ENCODE results near the gene WDR54. TPM values are rescaled to one million over a fixed set of nuclear protein-coding genes. Genes with fewer than 3 reads are reported as not detected.

Gene WDR54, protein sequence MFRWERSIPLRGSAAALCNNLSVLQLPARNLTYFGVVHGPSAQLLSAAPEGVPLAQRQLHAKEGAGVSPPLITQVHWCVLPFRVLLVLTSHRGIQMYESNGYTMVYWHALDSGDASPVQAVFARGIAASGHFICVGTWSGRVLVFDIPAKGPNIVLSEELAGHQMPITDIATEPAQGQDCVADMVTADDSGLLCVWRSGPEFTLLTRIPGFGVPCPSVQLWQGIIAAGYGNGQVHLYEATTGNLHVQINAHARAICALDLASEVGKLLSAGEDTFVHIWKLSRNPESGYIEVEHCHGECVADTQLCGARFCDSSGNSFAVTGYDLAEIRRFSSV
- 43.6 and 46.7 TPM in 2 replicates for total RNA-seq

DNA sequence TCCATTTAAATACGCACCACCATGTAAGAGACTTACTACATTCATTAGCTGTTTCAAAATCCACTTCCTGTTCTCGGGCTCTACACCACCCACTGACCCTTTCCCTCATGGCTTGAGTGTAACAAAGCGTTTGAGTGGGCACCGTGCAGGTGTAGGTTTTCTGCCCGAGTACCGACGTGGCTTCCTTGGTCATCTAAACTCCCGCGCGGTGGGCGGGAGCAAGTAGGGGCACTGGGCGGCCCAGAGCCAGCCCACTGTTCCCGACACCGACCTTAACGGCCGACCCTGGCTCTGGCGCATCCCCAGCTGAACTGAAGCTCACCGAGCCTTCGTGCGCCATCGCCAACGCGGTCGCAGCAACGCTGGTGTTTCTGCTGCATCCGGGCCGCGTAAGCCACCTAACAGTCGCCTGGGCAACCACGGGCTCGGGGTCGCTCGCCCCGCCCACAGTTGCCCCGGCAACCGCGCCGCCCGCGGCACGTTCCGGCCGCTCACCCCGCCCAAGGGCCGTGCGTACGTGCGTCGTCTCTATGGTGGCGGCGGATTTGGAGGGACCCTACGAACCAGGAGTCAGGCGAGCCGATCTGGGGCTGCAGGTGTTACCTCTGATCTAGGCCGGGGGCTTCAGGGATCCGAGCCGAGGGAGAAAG, at the start of gene WDR54, which contains the start of gene C2orf81:
WDR54 (plus strand) TSS at position 510 of the 650 bp plus-strand sequence. CDS start 424 bp downstream, outside the sequence.
C2orf81 (minus strand) TSS at position 399 of the 650 bp plus-strand sequence; CDS start at position 340, 59 bp downstream.

DNA sequence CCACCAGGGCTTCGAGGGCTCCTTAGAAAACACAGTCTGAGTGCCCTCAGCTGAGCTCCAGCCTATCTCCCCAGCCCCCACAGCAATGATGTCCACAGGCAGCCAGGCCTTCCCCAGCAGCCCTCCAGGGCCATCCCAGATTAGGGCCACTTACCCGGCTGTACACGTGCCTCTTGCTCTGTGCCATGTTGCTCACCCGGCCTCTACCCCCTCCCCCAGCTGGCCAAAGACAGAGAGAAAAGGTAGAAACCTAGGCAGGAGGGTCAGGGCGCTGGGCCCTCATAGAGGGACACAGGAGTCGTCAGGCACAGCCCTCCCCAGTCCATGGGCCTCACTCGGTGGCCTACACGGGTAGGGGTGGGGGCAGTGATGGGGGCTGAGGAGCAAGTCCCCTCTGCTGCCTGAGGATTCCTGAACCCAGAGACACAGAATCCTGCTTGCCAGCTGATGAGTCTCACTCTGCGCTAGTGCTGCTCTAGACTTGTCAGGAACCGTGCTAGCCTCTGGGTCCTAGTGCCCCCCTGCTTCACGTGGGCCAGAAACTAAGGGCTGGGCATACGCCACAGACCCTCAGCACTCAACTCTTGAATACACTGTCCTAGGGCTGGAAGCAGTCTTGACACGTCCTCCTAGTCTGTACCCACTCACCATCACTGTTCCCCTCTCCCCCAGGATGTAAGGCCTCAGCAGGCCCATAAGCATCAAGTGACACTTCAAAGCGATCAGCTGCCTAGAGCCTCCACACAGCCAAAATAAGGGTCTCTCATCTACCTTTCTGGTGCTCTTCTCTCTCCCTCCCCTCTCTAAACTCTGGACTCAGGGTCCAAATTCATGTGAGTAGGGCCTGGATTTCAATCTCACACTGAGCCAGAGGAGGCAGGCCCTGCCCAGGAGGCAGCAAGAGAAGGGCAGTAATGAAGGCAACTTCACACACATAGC, 41.4 kb upstream of the WDR54 start, which contains the start of gene DCTN1:
DCTN1 (minus strand) TSS at position 461 of the 939 bp plus-strand sequence; CDS start at position 187, 274 bp downstream.

DNA sequence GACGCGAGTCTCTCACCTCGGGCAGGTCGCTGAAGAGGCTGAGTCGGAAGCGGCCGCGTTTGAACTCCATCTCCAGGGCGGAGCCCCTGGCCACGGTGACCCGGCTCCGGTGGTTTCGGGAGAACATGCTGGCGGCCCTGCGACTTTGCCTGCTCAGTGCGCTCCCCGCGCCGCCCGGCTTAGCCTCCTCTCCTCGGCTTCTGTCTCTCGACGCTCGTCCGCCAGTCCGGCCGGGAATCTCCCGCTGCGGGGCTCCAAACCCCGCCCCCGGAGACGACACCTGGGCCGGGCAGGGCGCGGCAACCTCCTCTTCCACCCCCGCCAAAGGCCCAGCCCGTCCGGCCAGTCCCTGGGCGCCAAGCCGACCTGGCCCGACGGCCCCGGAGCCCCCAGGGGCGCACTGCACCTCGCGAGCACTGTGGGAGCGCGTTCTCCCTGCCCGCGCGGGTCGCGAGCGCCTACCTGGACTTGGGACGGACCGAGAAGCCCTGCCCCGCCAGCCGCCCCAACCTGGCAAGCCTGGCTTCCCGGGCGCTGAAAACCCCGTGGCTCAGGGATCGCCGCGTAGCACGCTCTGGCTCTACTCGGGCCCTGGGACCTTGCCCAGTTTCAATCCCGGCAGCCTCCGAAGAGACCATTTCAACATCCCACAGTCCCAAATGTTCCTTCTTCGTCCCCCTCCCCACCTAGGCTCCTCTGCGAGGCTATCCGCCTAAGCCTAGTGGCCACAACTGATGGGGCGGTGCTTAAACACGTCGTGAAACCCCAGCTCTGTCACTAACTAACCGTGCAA, 20.4 kb downstream of the WDR54 start, which contains the start of gene RTKN:
RTKN (minus strand) TSS at position 248 of the 793 bp plus-strand sequence; CDS start at position 127, 121 bp downstream.

DNA sequence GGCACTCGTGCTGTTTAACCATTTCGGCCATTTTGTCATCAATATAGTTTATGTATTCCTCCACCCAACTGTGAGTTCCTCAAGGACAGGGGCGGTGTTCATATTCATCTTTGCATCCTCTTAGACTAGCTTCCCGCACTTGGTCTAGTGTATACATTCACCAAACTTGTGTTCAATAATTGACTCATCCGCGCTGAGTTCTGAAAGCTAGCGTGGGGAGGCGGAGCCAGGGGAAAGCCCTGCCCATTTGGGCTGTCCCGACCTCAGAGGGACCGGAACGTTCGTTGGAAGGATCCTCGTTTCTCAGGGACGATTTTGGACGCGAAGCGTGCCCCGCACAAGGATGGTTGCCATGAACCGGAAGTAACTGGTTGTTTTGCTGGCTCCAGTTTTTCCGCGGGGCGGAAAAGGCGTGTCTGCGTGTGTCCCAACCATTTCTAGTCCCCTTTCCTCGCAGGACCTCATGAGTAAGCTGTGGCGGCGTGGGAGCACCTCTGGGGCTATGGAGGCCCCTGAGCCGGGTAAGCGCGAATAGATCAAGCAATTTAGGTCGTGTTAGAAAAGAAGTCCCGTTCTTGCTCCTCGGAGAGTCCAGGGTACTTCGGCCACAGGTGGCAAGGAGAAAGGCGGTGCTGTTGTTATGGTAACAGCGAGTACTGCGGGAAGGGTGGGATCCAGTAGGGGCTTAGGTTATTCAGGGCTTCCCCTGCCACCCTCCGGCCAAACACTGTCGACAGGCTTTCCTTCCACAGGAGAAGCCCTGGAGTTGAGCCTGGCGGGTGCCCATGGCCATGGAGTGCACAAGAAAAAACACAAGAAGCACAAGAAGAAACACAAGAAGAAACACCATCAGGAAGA, 33.4 kb downstream of the WDR54 start, which contains the start of gene INO80B:
INO80B (plus strand) TSS at position 434 of the 858 bp plus-strand sequence; CDS start at position 464, 30 bp downstream.

DNA sequence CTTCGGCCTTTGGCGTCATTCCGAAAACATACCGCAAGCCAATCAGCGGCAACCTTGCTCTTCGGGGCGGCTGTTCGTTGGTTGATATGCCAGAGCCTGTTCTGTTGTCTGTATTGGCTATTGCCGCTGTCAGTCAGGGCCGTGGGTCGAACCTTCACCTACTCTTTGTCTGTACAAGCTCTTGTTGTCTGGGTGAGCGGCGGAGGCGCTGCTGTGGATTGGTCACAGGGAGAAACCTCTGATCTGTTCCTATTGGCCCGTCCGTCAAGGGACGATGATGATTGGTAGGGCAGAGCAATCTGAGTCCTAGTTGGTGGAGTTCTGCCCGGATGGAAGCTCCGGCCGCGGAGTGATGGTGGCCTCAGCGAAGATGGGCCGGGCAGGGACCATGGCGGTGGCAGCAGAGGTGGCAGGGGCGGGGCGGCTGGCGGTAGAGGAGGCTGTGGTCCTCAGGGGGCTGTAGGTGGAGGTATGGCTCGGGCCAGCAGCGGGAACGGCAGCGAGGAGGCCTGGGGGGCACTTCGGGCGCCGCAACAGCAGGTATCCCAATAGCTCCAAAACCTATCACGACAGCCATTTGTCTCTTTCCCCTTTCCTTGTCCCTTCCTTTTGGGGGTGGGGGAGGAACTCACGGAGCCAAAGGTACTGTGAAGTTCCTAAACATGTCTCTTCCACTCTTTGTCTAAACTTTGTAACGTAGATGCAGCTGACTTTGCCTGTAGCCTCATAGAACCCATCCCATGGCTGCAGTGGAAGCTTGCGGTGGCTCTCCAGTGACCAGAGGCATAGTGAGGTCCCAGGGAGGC, 36.8 kb downstream of the WDR54 start, which contains the start of gene WBP1:
WBP1 (plus strand) TSS at position 307 of the 806 bp plus-strand sequence; CDS start at position 472, 165 bp downstream.

DNA sequence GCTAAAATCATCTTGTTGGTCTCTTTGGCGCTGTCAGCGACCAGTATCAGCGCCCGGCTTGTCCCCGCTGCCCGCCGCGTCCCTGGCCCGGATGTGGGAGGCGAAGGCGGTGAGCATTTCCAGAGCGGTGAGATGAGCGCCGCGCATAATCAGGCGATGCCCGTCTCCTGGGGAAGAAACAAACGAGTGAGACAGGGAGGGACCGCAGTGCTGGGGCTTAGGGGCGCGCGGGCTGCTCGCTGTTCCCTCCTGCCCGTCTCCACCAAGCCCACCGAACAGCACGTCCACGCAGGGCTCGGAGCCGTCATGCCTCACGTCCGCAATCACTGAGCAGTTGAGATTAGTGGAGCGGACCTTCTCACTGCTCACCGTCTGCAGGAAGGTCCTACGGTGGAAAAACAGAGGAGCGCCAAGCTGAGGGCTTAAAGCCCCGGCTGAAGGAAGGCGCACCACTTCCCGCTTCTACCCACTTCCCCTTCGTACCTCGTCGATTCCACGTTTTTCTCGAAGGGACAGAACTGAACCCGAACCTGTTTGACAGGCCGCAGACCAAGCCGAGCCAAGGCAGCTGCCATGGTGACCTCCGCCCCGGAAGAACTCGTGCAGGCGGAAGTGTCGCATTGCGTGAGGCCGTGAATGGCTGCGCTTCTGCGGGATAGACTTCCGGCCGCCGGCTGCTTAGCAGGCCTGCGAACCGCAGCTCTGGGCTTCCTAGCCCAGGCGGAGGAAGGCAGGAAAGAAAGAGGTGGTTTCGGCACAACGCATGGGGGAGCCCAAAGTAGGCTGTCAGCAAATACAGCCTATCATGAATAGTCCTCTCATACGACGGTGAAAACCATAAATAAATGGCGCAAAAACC, 50.8 kb downstream of the WDR54 start, which contains the start of gene MRPL53:
MRPL53 (minus strand) TSS at position 595 of the 859 bp plus-strand sequence; CDS start at position 575, 20 bp downstream.

Other genes with a start within 250 kb of the WDR54 start
- gene MOB1A, start 242.9 kb upstream of the WDR54 start, total RNA-seq = 75.1 and 77.2 TPM in 2 replicates
- 73.3 and 153 TPM in 2 replicates for gene MTHFD2, start 223.1 kb upstream of the WDR54 start, total RNA-seq
- 0.09 TPM in 1 of 2 replicates, not detected in the other for gene SLC4A5, start 78.3 kb upstream of the WDR54 start, total RNA-seq
- 147 and 177 TPM in 2 replicates for gene DCTN1, start 41.4 kb upstream of the WDR54 start, total RNA-seq
- gene C2orf81, start 111 bp upstream of the WDR54 start, total RNA-seq = 0.09 and 0.19 TPM in 2 replicates
- gene RTKN, start 20.2 kb downstream of the WDR54 start, total RNA-seq = 6.7 and 9.0 TPM in 2 replicates
- 8.5 and 15.2 TPM in 2 replicates for gene INO80B, start 33.4 kb downstream of the WDR54 start, total RNA-seq
- 30.9 and 36.8 TPM in 2 replicates for gene WBP1, start 36.7 kb downstream of the WDR54 start, total RNA-seq
- gene MOGS, start 43.7 kb downstream of the WDR54 start, total RNA-seq = 46.2 and 60.4 TPM in 2 replicates
- 49.9 and 50.5 TPM in 2 replicates for gene MRPL53, start 51.0 kb downstream of the WDR54 start, total RNA-seq
- 13.0 and 24.2 TPM in 2 replicates for gene CCDC142, start 61.3 kb downstream of the WDR54 start, total RNA-seq
- gene TTC31, start 61.4 kb downstream of the WDR54 start, total RNA-seq = 6.8 and 9.5 TPM in 2 replicates
- 1.4 and 2.1 TPM in 2 replicates for gene LBX2, start 77.9 kb downstream of the WDR54 start, total RNA-seq
- 13.7 and 16.8 TPM in 2 replicates for gene PCGF1, start 86.0 kb downstream of the WDR54 start, total RNA-seq
- not detected in 2 replicates for gene TLX2, start 92.7 kb downstream of the WDR54 start, total RNA-seq
- gene DQX1, start 104.5 kb downstream of the WDR54 start, total RNA-seq = 0.09 TPM in 1 of 2 replicates, not detected in the other
- gene AUP1, start 108.0 kb downstream of the WDR54 start, total RNA-seq = 91.2 and 104 TPM in 2 replicates
- gene HTRA2, start 108.2 kb downstream of the WDR54 start, total RNA-seq = 43.3 and 47.2 TPM in 2 replicates
- 0.99 and 31.5 TPM in 2 replicates for gene LOXL3, start 132.2 kb downstream of the WDR54 start, total RNA-seq
- gene DOK1, start 133.0 kb downstream of the WDR54 start, total RNA-seq = 14.6 and 24.3 TPM in 2 replicates
- not detected in 2 replicates for gene M1AP, start 226.6 kb downstream of the WDR54 start, total RNA-seq
- 4.0 and 5.9 TPM in 2 replicates for gene SEMA4F, start 232.5 kb downstream of the WDR54 start, total RNA-seq

All from endothelial cell of coronary artery (primary cell).